Heart left ventricle (tissue), 13 donors: Measurements from ENCODE around the gene DAAM1.

Experiments
- POLR2A ChIP-seq, 2 donors: fragments of 450-650 bp; IDR thresholded peaks; one replicate each; pipeline ENCODE4 v1.6.1; 2017; ENCODE audit warnings: antibody characterized with exemption in 2 of 2, mild to moderate bottlenecking in 2 of 2, moderate library complexity in 2 of 2
- TF ChIP-seq, protein P1 (sequence below), 12 donors: fragments of 200-600 bp; sonication (generic) in 4 of 12; IDR thresholded peaks; one replicate each; pipeline versions ENCODE4 v1.5.0 to v1.8.0; 2018 to 2022; ENCODE audit warnings: antibody characterized with exemption in 12 of 12, mild to moderate bottlenecking in 5 of 12
- donor health status: ischemic (EF 13 %, LVEDD 7.1; RV severe dilation, severe dysfunction).
- donor health status: DM: no; HTN: yes; CAD: no.
- donor health status: DM: no; HTN: no; CAD: no.
- donor health status: ischemic (EF 25% LVEDD 6.9; RV normal size, moderate dysfunction).
- donor health status: ischemic (EF 25% LVEDD 5.7; RV mildly dilated, moderate dysfunction).
- donor health status: ischemic (EF 35%, LVEDD 5.7; RV mildly dilated, moderate dysfunction).
- donor health status: nonischemic (EF 11% LVEDD 7.7; RV severe dilation, severe dysfunction).
- donor health status: DM: yes; HTN: yes; CAD: no.
- donor health status: PGD.
- donor health status: ischemic (EF 29% LVEDD 5.4; RV normal size, mild dysfunction).
- donor health status: nonischemic (EF 23%, LVEDD 6.1; RV moderate dilation, normal function).

DNA sequence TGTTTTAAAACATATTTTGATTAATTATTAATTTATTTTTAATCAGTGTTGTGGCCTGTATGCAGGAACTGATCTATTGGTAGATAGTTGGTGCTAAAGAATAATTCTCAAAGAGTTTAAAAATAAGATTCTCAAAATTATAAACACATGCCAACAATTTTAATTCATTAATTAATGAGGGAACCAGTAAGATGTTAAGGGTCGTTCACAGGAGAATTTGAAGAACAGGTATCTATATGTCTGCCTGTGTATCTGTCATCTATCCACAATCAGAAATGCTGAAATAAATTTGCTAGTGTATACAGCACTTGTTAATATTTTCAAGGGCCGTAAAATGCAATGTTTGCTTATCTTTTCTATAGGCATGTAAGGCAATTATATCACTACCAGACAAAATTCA, 18.4 kb downstream of the DAAM1 start:
- TF ChIP-seq, protein P1, sequence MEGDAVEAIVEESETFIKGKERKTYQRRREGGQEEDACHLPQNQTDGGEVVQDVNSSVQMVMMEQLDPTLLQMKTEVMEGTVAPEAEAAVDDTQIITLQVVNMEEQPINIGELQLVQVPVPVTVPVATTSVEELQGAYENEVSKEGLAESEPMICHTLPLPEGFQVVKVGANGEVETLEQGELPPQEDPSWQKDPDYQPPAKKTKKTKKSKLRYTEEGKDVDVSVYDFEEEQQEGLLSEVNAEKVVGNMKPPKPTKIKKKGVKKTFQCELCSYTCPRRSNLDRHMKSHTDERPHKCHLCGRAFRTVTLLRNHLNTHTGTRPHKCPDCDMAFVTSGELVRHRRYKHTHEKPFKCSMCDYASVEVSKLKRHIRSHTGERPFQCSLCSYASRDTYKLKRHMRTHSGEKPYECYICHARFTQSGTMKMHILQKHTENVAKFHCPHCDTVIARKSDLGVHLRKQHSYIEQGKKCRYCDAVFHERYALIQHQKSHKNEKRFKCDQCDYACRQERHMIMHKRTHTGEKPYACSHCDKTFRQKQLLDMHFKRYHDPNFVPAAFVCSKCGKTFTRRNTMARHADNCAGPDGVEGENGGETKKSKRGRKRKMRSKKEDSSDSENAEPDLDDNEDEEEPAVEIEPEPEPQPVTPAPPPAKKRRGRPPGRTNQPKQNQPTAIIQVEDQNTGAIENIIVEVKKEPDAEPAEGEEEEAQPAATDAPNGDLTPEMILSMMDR (IDR thresholded peaks at IDR 0.05): no peak
- TF ChIP-seq POLR2A (IDR thresholded peaks at IDR 0.05): no peak
